ENCODE data around the gene GNA14. TPM values are rescaled to one million over a fixed set of nuclear protein-coding genes. Genes with fewer than 3 reads are reported as not detected.

The GNA14 gene
- total RNA-seq, 1 experiment from 2014 or later: not detected

DNA sequence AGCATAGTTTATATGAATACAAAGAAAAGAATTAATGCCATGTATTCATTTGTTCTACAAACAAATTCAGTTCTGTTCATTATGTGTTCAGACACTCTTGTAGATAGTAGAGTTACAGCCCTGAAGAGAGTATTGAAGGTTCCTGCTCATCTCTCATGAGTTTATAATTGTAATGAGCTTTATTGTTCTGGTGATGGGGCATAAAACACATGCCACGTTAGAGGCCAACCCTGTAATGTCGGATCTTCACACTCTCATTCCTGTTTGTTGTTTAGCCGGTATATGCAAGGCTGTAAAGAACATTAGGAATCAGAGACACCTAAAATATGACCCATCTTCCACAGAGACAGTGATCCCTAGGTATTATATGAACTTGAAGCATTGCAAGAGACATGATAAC, 256.3 kb downstream of the GNA14 start:
- H3K9me3 Mint-ChIP-seq (ENCODE audit: unreplicated experiment): no peaks in the 10 kb centered on the region
- BruUV-seq (replicated peaks): no TSS peak
- no peak for DNase-seq (ENCODE audit: unreplicated experiment)
- H3K4me3 Mint-ChIP-seq (ENCODE audit: unreplicated experiment): no peak overlapping the region
- H3K36me3 Mint-ChIP-seq (ENCODE audit: insufficient read depth, unreplicated experiment): peaks cover 7% of the 10 kb centered on the region
- ChIA-PET POLR2A (no interaction called here), CTCF (no interaction called here)
- no peak overlapping the region for H3K27ac Mint-ChIP-seq (ENCODE audit: low read depth, unreplicated experiment)
- H3K4me1 Mint-ChIP-seq (ENCODE audit: insufficient read depth, unreplicated experiment): no peaks in the 10 kb centered on the region
- TF ChIP-seq, protein P1, sequence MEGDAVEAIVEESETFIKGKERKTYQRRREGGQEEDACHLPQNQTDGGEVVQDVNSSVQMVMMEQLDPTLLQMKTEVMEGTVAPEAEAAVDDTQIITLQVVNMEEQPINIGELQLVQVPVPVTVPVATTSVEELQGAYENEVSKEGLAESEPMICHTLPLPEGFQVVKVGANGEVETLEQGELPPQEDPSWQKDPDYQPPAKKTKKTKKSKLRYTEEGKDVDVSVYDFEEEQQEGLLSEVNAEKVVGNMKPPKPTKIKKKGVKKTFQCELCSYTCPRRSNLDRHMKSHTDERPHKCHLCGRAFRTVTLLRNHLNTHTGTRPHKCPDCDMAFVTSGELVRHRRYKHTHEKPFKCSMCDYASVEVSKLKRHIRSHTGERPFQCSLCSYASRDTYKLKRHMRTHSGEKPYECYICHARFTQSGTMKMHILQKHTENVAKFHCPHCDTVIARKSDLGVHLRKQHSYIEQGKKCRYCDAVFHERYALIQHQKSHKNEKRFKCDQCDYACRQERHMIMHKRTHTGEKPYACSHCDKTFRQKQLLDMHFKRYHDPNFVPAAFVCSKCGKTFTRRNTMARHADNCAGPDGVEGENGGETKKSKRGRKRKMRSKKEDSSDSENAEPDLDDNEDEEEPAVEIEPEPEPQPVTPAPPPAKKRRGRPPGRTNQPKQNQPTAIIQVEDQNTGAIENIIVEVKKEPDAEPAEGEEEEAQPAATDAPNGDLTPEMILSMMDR (IDR thresholded peaks at IDR 0.05; ENCODE audit: unreplicated experiment): no peak
- no peaks in the 10 kb centered on the region for H3K27me3 Mint-ChIP-seq (ENCODE audit: insufficient read depth, unreplicated experiment)
- intact Hi-C loops (cut with micrococcal nuclease): no loop called here

DNA sequence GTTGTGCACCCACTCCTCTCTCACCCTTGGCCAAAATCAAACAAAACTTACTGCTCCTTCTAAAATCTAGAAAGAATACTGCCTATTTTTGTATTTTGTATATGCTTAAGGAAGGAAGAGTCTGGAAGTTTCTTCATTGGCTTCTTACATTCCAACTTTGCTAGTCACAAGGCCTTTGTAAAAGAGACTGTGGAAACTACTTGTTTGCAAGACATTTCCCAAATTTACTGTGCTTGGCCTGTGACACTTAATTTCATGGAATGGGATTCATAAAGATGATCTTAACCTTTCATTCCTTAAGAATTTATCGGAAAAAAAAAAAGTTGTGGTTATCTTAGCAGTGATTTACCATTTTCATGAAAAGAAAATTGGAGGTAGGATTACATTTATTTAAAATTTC, 261.9 kb downstream of the GNA14 start:
- no peak overlapping the region for H3K4me3 Mint-ChIP-seq (ENCODE audit: unreplicated experiment)
- no peaks in the 10 kb centered on the region for H3K9me3 Mint-ChIP-seq (ENCODE audit: unreplicated experiment)
- DNase-seq (ENCODE audit: unreplicated experiment): peak; percentile 5
- intact Hi-C loops (cut with micrococcal nuclease): no loop called here
- no peaks in the 10 kb centered on the region for H3K27me3 Mint-ChIP-seq (ENCODE audit: insufficient read depth, unreplicated experiment)
- POLR2A ChIA-PET: no interaction called here
- CTCF ChIA-PET: no interaction called here
- H3K36me3 Mint-ChIP-seq (ENCODE audit: insufficient read depth, unreplicated experiment): peaks cover 16% of the 10 kb centered on the region
- no peak overlapping the region for H3K27ac Mint-ChIP-seq (ENCODE audit: low read depth, unreplicated experiment)
- no TSS peak for BruUV-seq (replicated peaks)
- TF ChIP-seq, protein P1 (IDR thresholded peaks at IDR 0.05; ENCODE audit: unreplicated experiment): no peak
- H3K4me1 Mint-ChIP-seq (ENCODE audit: insufficient read depth, unreplicated experiment): no peaks in the 10 kb centered on the region

DNA sequence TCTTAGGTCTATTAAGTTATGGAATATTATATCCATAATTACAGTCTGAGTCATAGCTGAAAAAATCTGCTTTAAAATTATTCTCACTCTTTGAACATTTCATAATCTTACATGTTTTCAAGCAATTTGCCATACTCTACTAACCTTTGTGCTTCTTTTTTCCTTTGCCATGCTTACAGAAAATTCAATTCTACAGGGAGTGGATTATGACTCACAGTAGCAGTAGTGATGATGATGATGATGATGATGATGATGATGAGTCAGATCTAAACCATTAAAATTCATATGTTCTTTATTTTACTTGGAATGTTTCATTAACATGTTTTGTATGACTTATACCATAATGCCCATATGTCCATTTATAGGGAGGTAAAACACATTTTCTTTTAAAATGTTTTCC, 263.7 kb downstream of the GNA14 start:
- ChIA-PET POLR2A (no interaction called here), CTCF (no interaction called here)
- H3K4me3 Mint-ChIP-seq (ENCODE audit: unreplicated experiment): no peak overlapping the region
- no peak overlapping the region for H3K27ac Mint-ChIP-seq (ENCODE audit: low read depth, unreplicated experiment)
- intact Hi-C loops (cut with micrococcal nuclease): no loop called here
- peaks cover 9% of the 10 kb centered on the region for H3K36me3 Mint-ChIP-seq (ENCODE audit: insufficient read depth, unreplicated experiment)
- no peaks in the 10 kb centered on the region for H3K9me3 Mint-ChIP-seq (ENCODE audit: unreplicated experiment)
- H3K4me1 Mint-ChIP-seq (ENCODE audit: insufficient read depth, unreplicated experiment): no peaks in the 10 kb centered on the region
- DNase-seq (ENCODE audit: unreplicated experiment): peak; percentile 55
- TF ChIP-seq, protein P1 (IDR thresholded peaks at IDR 0.05; ENCODE audit: unreplicated experiment): no peak
- BruUV-seq (replicated peaks): no TSS peak
- no peaks in the 10 kb centered on the region for H3K27me3 Mint-ChIP-seq (ENCODE audit: insufficient read depth, unreplicated experiment)

DNA sequence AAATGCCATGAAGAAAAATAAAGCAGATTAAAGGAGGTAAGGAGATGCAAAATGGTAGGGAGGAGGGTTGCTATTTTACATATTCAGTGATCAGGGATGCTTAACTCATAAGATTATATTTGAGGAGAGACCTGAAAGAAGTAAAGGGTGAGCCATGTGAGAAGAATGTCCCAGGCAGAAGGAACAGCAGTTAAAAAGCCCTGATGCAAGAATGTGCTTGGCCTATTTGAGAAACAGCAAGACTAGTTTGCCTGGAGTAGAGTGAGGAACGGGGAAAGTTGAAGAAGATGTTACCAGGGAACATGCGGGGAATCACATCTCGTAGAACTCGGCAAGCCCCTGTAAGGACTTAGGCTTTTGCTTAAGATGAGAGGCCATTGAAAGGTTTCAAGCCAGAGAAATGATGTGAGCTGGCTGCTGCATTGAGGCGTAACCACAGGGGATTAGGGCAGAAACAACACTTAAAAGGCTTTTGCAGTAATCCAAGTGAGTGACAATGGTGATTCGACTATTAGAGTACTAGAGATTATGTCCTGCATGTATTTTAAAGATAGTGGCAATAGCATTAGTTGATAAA, 272.1 kb downstream of the GNA14 start:
- ChIA-PET CTCF (interaction anchor here (1.2 kb wide), 1 partner anchor 84 kb away, joined by 3 read pairs; no protein-coding TSS in a partner anchor), POLR2A (no interaction called here)
- no TSS peak for BruUV-seq (replicated peaks)
- intact Hi-C loops (cut with micrococcal nuclease): no loop called here
- H3K4me1 Mint-ChIP-seq (ENCODE audit: insufficient read depth, unreplicated experiment): peaks cover 7% of the 10 kb centered on the region
- no peak overlapping the region for H3K4me3 Mint-ChIP-seq (ENCODE audit: unreplicated experiment)
- no peak overlapping the region for H3K27ac Mint-ChIP-seq (ENCODE audit: low read depth, unreplicated experiment)
- H3K27me3 Mint-ChIP-seq (ENCODE audit: insufficient read depth, unreplicated experiment): no peaks in the 10 kb centered on the region
- no peak for DNase-seq (ENCODE audit: unreplicated experiment)
- H3K9me3 Mint-ChIP-seq (ENCODE audit: unreplicated experiment): no peaks in the 10 kb centered on the region
- H3K36me3 Mint-ChIP-seq (ENCODE audit: insufficient read depth, unreplicated experiment): peaks cover 4% of the 10 kb centered on the region
- TF ChIP-seq, protein P1 (IDR thresholded peaks at IDR 0.05; ENCODE audit: unreplicated experiment): no peak

Data from MCF 10A (cell line).